Measurements from ENCODE around the gene LRRC3. TPM values are rescaled to one million over a fixed set of nuclear protein-coding genes. Genes with fewer than 3 reads are reported as not detected.
A peak's percentile ranks its signal among the peaks of the same experiment; 100 is the strongest.
"Not testable (repeated sequence)": the region's sequence is repeated elsewhere in the genome, so short reads cannot be mapped to it uniquely, and the experiment has no call there.

The LRRC3 gene
- total RNA-seq, 2 donors from 2014 or later = 6.5 to 8.3 TPM

GRCh38 chr21:44478801-44479167, 23.5 kb downstream of the LRRC3 start:
- DNase-seq (ENCODE audit: low spot score) (no peak), ATAC-seq (ENCODE audit: insufficient number of reproducible peaks, low FRiP score, low read depth) (no peak)
- Histone ChIP-seq H3K9me3 (no peaks in the 10 kb centered on the region), H3K27me3 (replicated peaks; ENCODE audit: insufficient read depth) (no peaks in the 10 kb centered on the region), H3K4me1 (ENCODE audit: control insufficient read depth in 1 of 2, low read depth in 2 of 2) (no peaks in the 10 kb centered on the region), H3K27ac (no peak overlapping the region), H3K4me3 (no peak overlapping the region), H3K36me3 (no peaks in the 10 kb centered on the region)
- TF ChIP-seq, protein P1, sequence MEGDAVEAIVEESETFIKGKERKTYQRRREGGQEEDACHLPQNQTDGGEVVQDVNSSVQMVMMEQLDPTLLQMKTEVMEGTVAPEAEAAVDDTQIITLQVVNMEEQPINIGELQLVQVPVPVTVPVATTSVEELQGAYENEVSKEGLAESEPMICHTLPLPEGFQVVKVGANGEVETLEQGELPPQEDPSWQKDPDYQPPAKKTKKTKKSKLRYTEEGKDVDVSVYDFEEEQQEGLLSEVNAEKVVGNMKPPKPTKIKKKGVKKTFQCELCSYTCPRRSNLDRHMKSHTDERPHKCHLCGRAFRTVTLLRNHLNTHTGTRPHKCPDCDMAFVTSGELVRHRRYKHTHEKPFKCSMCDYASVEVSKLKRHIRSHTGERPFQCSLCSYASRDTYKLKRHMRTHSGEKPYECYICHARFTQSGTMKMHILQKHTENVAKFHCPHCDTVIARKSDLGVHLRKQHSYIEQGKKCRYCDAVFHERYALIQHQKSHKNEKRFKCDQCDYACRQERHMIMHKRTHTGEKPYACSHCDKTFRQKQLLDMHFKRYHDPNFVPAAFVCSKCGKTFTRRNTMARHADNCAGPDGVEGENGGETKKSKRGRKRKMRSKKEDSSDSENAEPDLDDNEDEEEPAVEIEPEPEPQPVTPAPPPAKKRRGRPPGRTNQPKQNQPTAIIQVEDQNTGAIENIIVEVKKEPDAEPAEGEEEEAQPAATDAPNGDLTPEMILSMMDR (IDR thresholded peaks at IDR 0.05) = no peak

GRCh38 chr21:44479556-44480199, 24.4 kb downstream of the LRRC3 start:
- H3K27ac ChIP-seq; H3K4me1 ChIP-seq (ENCODE audit: control insufficient read depth in 1 of 2, low read depth in 2 of 2); H3K9me3 ChIP-seq; H3K36me3 ChIP-seq; H3K27me3 ChIP-seq (replicated peaks; ENCODE audit: insufficient read depth); DNase-seq (ENCODE audit: low spot score); ATAC-seq (ENCODE audit: insufficient number of reproducible peaks, low FRiP score, low read depth); H3K4me3 ChIP-seq: not testable (repeated sequence)
- TF ChIP-seq, protein P1 (IDR thresholded peaks at IDR 0.05) = peak; percentile 58

DNA sequence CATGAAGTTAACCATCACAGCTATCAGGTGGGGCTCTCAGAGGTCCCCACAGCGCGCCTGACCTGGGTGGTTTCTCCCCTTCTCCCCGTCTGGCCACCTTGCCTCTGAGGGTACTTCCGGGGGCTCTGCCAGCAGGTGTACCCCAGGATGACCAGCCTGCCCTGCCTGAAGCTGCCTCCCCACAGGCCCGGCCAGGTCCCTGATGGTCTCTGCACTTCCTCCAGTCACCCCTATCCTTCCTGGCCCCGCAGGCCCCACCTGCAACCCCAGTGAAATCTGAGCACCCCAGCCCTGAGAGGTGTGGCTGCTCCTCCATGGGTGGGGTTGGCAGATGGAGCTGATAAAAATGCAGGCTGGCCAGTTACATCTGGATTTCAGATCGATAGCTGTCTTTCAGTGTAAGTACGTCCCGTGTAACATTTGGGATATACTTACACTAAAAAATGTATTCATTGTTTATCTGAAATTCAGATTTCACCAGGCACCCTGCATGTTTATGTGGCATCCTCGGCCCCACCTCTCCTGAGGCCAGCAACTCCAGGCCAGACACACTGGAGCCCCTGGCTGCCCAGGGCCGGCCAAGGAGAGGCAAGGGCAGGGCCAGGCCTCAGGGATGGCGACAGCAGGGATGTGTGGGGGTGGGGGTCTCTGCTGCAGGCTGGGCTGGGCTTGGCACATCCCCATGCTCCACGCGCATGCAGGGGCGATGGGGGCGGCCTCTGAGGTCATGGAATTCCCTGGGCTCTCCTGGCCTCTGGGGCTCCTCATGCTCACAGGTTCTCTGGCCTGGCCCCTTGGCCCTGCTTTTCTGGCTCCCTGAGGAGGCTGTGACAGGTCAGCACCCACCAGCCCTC, 25.1 kb downstream of the LRRC3 start:
- Histone ChIP-seq H3K27me3 (replicated peaks; ENCODE audit: insufficient read depth) (no peaks in the 10 kb centered on the region), H3K4me1 (ENCODE audit: control insufficient read depth in 1 of 2, low read depth in 2 of 2) (no peaks in the 10 kb centered on the region), H3K27ac (no peak overlapping the region), H3K9me3 (no peaks in the 10 kb centered on the region), H3K4me3 (no peak overlapping the region), H3K36me3 (no peaks in the 10 kb centered on the region)
- TF ChIP-seq, protein P1 (IDR thresholded peaks at IDR 0.05) = no peak
- ATAC-seq (ENCODE audit: insufficient number of reproducible peaks, low FRiP score, low read depth) (no peak), DNase-seq (ENCODE audit: low spot score) (no peak)

DNA sequence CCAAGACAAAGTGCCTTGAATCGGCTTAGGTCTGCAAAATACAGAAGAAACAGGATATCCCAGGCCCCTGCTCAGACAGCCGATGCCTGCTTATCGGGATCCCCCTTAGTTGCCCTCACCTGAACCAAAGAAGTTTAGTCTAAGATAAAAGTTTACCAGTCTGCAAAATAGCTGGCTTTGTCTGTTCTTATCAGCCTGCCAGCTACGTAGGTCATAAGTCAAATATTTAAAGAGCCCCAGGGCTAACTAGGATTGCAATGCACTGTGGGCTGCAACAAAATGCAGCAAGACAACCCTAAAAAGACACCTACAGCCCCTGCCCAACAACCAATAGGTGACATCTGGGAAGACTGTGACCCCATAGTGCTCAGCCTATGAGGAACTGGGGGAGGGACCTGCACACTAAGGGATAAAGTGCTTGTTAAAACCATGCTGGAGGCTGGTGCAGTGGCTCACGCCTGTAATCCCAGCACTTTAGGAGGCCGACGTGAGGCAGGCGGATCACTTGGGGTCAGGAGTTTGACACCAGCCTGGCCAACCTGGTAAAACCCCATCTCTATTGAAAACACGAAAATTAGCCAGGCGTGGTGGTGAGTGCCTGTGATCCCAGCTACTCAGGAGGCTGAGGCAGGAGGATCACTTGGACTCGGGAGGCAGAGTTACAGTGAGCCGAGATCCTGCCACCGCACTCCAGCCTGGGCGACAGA, 27.4 kb downstream of the LRRC3 start:
- Histone ChIP-seq H3K9me3 (no peaks in the 10 kb centered on the region), H3K4me1 (ENCODE audit: control insufficient read depth in 1 of 2, low read depth in 2 of 2) (no peaks in the 10 kb centered on the region), H3K4me3 (no peak overlapping the region), H3K36me3 (no peaks in the 10 kb centered on the region), H3K27ac (no peak overlapping the region), H3K27me3 (replicated peaks; ENCODE audit: insufficient read depth) (no peaks in the 10 kb centered on the region)
- no peak for DNase-seq (ENCODE audit: low spot score)
- TF ChIP-seq, protein P1 (IDR thresholded peaks at IDR 0.05) = no peak
- no peak for ATAC-seq (ENCODE audit: insufficient number of reproducible peaks, low FRiP score, low read depth)
